Endothelial cell of umbilical vein (primary cell): ENCODE data around the gene KRTAP10-2. TPM values are rescaled to one million over a fixed set of nuclear protein-coding genes. Genes with fewer than 3 reads are reported as not detected.
"Not testable (repeated sequence)": the region's sequence is repeated elsewhere in the genome, so short reads cannot be mapped to it uniquely, and the experiment has no call there.

Experiments used
- BruUV-seq: library from RNA; stranded (reverse); fragments of 400-500 nt; replicated peaks from 2 replicates; lab custom pipeline; 2021; lab: Mats Ljungman, UMichigan
- CTCF ChIA-PET: fragments of 300-600, 350-600 bp; sonication (Branson Sonifier 250); formaldehyde crosslinking; loops from one replicate; lab custom pipeline; 2021; ENCODE audit warnings: antibody characterized with exemption, inconsistent platforms; lab: Charles Lee
- POLR2A ChIA-PET: fragments of 300-600, 350-600 bp; sonication (Branson Sonifier 250); formaldehyde crosslinking; loops from one replicate; lab custom pipeline; 2021; ENCODE audit warnings: antibody characterized with exemption, inconsistent platforms; lab: Charles Lee
- DNase-seq: peaks from one replicate; pipeline ENCODE4 v3.0.0-alpha.2; 2011; ENCODE audit warnings: low read depth, low spot score
- FAIRE-seq: peaks from 2 replicates; lab custom pipeline; 2011; peaks lifted over from hg19 to GRCh38; lab: Jason Lieb, UNC
- H2AFZ ChIP-seq: 2 replicates; pipeline ENCODE4 v1.6.0; 2012; ENCODE audit warnings: low read depth, low read length, control low read depth, inconsistent platforms
- H3K27ac ChIP-seq: 2 replicates; pipeline ENCODE4 v1.5.1; 2011; ENCODE audit warnings: low read depth, mild to moderate bottlenecking, control low read depth, low read length, moderate library complexity; ENCODE audit not compliant: insufficient read depth
- H3K27me3 ChIP-seq, 2 experiments: 2 replicates each; pipeline versions ENCODE4 v1.6.0 to v1.6.1; 2011; ENCODE audit warnings: low read length in 2 of 2, mixed read lengths in 1 of 2; ENCODE audit not compliant: control insufficient read depth in 2 of 2, insufficient read depth in 2 of 2
- H3K36me3 ChIP-seq, 2 experiments: 2 replicates in 1 of 2; 3 replicates in 1 of 2; pipeline ENCODE4 v1.5.1; 2011; ENCODE audit warnings: low read length in 2 of 2, mild to moderate bottlenecking in 1 of 2, moderate library complexity in 1 of 2; ENCODE audit not compliant: control insufficient read depth in 2 of 2, insufficient read depth in 2 of 2; ENCODE audit errors: extremely low read depth in 1 of 2
- H3K4me1 ChIP-seq: 3 replicates; pipeline ENCODE4 v1.5.1; 2011; ENCODE audit warnings: mild to moderate bottlenecking, low read length; ENCODE audit not compliant: control insufficient read depth, insufficient read depth; ENCODE audit errors: extremely low read depth
- H3K4me2 ChIP-seq: 2 replicates; pipeline ENCODE4 v1.6.1; 2011; ENCODE audit warnings: low read length, control low read depth, mixed read lengths; ENCODE audit not compliant: insufficient read depth
- H3K4me3 ChIP-seq, 3 experiments: fragments of 200-600 bp in 1 of 3; sonication (generic), shearing (Covaris generic) in 1 of 3; replicated peaks in 1 of 3; 2 replicates each; pipeline ENCODE4 v1.5.1; 2011 to 2016; ENCODE audit warnings: control low read depth in 3 of 3, low read length in 3 of 3, mild to moderate bottlenecking in 2 of 3, inconsistent platforms in 1 of 3, low read depth in 1 of 3, moderate library complexity in 1 of 3; ENCODE audit not compliant: insufficient read depth in 1 of 3
- H3K79me2 ChIP-seq: 2 replicates; pipeline ENCODE4 v1.6.0; 2012; ENCODE audit warnings: low read length, inconsistent platforms; ENCODE audit not compliant: control insufficient read depth, insufficient read depth
- H3K9ac ChIP-seq: replicated peaks from 2 replicates; pipeline ENCODE3; 2011; ENCODE audit warnings: low read length, control low read depth; ENCODE audit not compliant: insufficient read depth; ENCODE audit errors: extremely low read depth
- H3K9me1 ChIP-seq: replicated peaks from 3 replicates; pipeline ENCODE4 v1.6.0; 2011; ENCODE audit warnings: mild to moderate bottlenecking, low read length; ENCODE audit not compliant: control insufficient read depth, insufficient read depth; ENCODE audit errors: extremely low read depth
- H3K9me3 ChIP-seq: replicated peaks from 2 replicates; pipeline ENCODE4 v1.5.1; 2012; ENCODE audit warnings: low read length, inconsistent platforms; ENCODE audit not compliant: control insufficient read depth, insufficient read depth
- H4K20me1 ChIP-seq: replicated peaks from 2 replicates; pipeline ENCODE3; 2011; ENCODE audit warnings: mild to moderate bottlenecking, low read length; ENCODE audit not compliant: control insufficient read depth, insufficient read depth; ENCODE audit errors: extremely low read depth
- EZH2 ChIP-seq: IDR thresholded peaks from 2 replicates; pipeline ENCODE4 v1.6.1; 2012; ENCODE audit warnings: borderline replicate concordance, low read depth, mild to moderate bottlenecking, moderate library complexity, low read length, inconsistent platforms; ENCODE audit not compliant: severe bottlenecking
- FOS ChIP-seq: IDR thresholded peaks from 2 replicates; pipeline ENCODE4 v1.6.1; 2011; ENCODE audit warnings: mild to moderate bottlenecking, low read length, moderate library complexity, borderline replicate concordance; ENCODE audit not compliant: insufficient read depth
- GATA2 ChIP-seq: IDR thresholded peaks from 2 replicates; pipeline ENCODE4 v1.7.0; 2011; ENCODE audit warnings: low read depth, mild to moderate bottlenecking, moderate library complexity, mixed read lengths, low read length; ENCODE audit not compliant: insufficient read length, insufficient read depth
- JUN ChIP-seq: IDR thresholded peaks from 2 replicates; pipeline ENCODE4 v1.6.1; 2011; ENCODE audit warnings: borderline replicate concordance, low read depth; ENCODE audit not compliant: insufficient read length, insufficient read depth
- MYC ChIP-seq: IDR thresholded peaks from one replicate; pipeline ENCODE4 v1.6.1; 2011; ENCODE audit warnings: mild to moderate bottlenecking, low read depth, low read length
- POLR2A ChIP-seq: IDR thresholded peaks from 2 replicates; pipeline ENCODE4 v1.6.1; 2012; ENCODE audit warnings: low read depth, mild to moderate bottlenecking, control low read depth, low read length
- POLR2AphosphoS5 ChIP-seq: IDR thresholded peaks from 2 replicates; pipeline ENCODE4 v1.6.1; 2012; ENCODE audit warnings: low read depth, mild to moderate bottlenecking, control low read depth, low read length, moderate library complexity; ENCODE audit not compliant: insufficient read depth
- dilution Hi-C: fragments of 300-500 bp; cut with MboI; formaldehyde crosslinking; loops from one replicate; pipeline ENCODE4 v1.15.0; 2019; ENCODE audit warnings: low sequenced_read_pairs; ENCODE audit not compliant: extremely low pct_ligation_motif_present
- intact Hi-C: fragments of 100-400 bp; cut with micrococcal nuclease; formaldehyde crosslinking; loops from one replicate; pipeline ENCODE4 v1.10.0; 2022
- polyA plus RNA-seq, 4 experiments: library from polyadenylated mRNA; depleted of rRNA in 3 of 4; stranded (reverse) in 3 of 4; unstranded in 1 of 4; fragments of >200 nt; gene quantifications; 2 replicates each; pipeline versions ENCODE4 v1.2.1 to v1.2.3, GENCODE V29; 2011 to 2012; ENCODE audit warnings: missing spikeins in 1 of 4
- total RNA-seq: library from RNA; stranded (reverse); gene quantifications from 2 replicates; pipeline ENCODE4 v1.2.3, GENCODE V29; 2021
- TF ChIP-seq, protein P1 (sequence below), 2 donors: IDR thresholded peaks; 1 replicate in 1 of 2; 2 replicates in 1 of 2; pipeline ENCODE4 v1.5.1; 2011; ENCODE audit warnings: low read length in 2 of 2, mild to moderate bottlenecking in 2 of 2, moderate library complexity in 2 of 2, control low read depth in 1 of 2, inconsistent platforms in 1 of 2, low read depth in 1 of 2; ENCODE audit not compliant: insufficient read depth in 1 of 2; ENCODE audit errors: extremely low read depth in 1 of 2
- TF ChIP-seq, protein P2 (sequence below): IDR thresholded peaks from 2 replicates; pipeline ENCODE4 v1.6.1; 2011; ENCODE audit not compliant: insufficient read depth, insufficient read length

The KRTAP10-2 gene
- total and polyA plus RNA-seq, 2 donors (not counting 3 experiments of a cell fraction or from before 2014, with no cell fraction given) = not detected

DNA sequence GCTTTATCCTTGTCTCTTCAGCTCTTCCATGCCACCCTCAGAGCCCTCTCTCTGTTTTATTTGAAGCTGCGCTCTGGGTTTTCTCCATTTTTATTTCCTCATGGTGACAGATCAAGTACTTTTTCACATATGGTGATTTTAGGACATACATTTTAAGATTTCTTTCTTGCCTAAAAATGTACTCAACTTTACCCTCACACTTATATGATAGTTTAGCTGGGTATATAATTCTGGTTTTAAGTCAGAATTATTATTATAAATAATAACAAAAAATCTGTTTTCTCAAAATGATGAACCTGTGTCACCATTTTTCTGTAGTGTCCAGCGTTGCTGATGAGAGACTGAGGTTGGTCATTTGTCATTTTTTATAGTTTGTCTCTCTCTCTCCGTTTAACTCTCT lies 29.9 kb upstream of the KRTAP10-2 start:
- H3K27ac ChIP-seq = no peak overlapping the region
- H2AFZ ChIP-seq = no peak overlapping the region
- H3K4me3 ChIP-seq = no peak overlapping the region
- no peaks in the 10 kb centered on the region for H4K20me1 ChIP-seq
- dilution Hi-C loops = no loop called here
- ChIA-PET POLR2A (no interaction called here), CTCF (no interaction called here)
- H3K79me2 ChIP-seq = no peaks in the 10 kb centered on the region
- peaks cover 3 to 8% of the 10 kb centered on the region in 2 experiments for H3K27me3 ChIP-seq
- H3K9ac ChIP-seq = no peak overlapping the region
- H3K4me1 ChIP-seq = no peaks in the 10 kb centered on the region
- H3K4me2 ChIP-seq = no peak overlapping the region
- no peaks in the 10 kb centered on the region for H3K9me1 ChIP-seq
- TF ChIP-seq GATA2 = no peak
- TF ChIP-seq, protein P1, sequence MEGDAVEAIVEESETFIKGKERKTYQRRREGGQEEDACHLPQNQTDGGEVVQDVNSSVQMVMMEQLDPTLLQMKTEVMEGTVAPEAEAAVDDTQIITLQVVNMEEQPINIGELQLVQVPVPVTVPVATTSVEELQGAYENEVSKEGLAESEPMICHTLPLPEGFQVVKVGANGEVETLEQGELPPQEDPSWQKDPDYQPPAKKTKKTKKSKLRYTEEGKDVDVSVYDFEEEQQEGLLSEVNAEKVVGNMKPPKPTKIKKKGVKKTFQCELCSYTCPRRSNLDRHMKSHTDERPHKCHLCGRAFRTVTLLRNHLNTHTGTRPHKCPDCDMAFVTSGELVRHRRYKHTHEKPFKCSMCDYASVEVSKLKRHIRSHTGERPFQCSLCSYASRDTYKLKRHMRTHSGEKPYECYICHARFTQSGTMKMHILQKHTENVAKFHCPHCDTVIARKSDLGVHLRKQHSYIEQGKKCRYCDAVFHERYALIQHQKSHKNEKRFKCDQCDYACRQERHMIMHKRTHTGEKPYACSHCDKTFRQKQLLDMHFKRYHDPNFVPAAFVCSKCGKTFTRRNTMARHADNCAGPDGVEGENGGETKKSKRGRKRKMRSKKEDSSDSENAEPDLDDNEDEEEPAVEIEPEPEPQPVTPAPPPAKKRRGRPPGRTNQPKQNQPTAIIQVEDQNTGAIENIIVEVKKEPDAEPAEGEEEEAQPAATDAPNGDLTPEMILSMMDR (IDR thresholded peaks at IDR 0.05; ENCODE audit: extremely low read depth in 1 of 2, insufficient read depth in 1 of 2, low read depth in 1 of 2, low read length in 2 of 2) = no peak
- no peak for TF ChIP-seq JUN
- no peak for TF ChIP-seq EZH2
- no peak for TF ChIP-seq POLR2AphosphoS5
- no peak for TF ChIP-seq POLR2A
- no peak for TF ChIP-seq MYC
- TF ChIP-seq FOS = no peak
- TF ChIP-seq, protein P2, sequence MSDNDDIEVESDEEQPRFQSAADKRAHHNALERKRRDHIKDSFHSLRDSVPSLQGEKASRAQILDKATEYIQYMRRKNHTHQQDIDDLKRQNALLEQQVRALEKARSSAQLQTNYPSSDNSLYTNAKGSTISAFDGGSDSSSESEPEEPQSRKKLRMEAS = no peak
- no TSS peak for BruUV-seq
- intact Hi-C loops = no loop called here
- no peaks in the 10 kb centered on the region for H3K9me3 ChIP-seq
- FAIRE-seq (no peak), DNase-seq (no peak)
- no peaks in the 10 kb centered on the region for H3K36me3 ChIP-seq

DNA sequence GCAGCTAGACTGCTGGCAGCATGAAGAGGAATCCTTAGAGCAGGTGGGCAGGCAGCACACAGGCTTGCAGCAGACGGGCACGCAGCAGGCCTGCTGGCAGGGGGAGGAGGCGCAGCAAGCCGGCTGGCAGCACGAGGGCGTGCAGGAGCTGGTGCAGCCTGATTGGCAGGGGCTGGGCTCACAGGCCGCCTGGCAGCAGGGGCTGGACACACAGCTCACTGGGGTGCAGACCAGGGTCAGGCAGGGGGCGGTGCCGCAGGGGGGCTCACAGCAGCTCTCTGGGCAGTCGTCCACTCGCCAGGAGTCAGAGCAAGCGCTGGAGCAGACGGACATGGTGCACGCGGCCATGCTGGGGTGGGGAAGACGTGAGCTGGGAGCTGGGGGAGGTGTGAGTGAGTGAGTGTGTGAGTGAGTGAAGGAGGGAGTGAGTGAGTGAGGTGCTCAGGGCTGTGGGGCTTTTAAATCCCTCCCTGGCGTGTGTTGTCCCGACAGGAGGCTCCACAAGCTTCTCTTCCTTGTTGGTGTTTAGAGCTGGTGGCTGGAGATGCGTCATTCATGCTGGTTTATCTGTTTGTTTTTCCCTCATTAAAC lies 29.0 kb upstream of the KRTAP10-2 start, which contains the start of gene KRTAP10-5:
Gene KRTAP10-5 (minus strand): TSS at position 374 of the 591 bp plus-strand sequence. CDS start 26 bp downstream, at position 348.
- FAIRE-seq, H4K20me1 ChIP-seq, H3K36me3 ChIP-seq, H3K27me3 ChIP-seq, BruUV-seq, H3K9ac ChIP-seq, H3K9me1 ChIP-seq, intact Hi-C loops, H3K4me2 ChIP-seq, H3K79me2 ChIP-seq, DNase-seq, dilution Hi-C loops, POLR2A ChIA-PET, CTCF ChIA-PET, H3K4me3 ChIP-seq, H2AFZ ChIP-seq, H3K9me3 ChIP-seq, H3K4me1 ChIP-seq, H3K27ac ChIP-seq: not testable (repeated sequence)
